NCI-H526 treated with DMSO at 0.1 percent for 48 hours (cell line): ENCODE measurements around the gene CCDC146.
"Not testable (repeated sequence)": the region's sequence is repeated elsewhere in the genome, so short reads cannot be mapped to it uniquely, and the experiment has no call there.

ENCODE experiments used
- DNase-seq: peaks from one replicate; lab custom pipeline; 2025; lab: John Stamatoyannopoulos, UW

CCDC146 gene

GRCh38 chr7:77247206-77247850, 124.9 kb downstream of the CCDC146 start:
- DNase-seq = peak; percentile 69

DNA sequence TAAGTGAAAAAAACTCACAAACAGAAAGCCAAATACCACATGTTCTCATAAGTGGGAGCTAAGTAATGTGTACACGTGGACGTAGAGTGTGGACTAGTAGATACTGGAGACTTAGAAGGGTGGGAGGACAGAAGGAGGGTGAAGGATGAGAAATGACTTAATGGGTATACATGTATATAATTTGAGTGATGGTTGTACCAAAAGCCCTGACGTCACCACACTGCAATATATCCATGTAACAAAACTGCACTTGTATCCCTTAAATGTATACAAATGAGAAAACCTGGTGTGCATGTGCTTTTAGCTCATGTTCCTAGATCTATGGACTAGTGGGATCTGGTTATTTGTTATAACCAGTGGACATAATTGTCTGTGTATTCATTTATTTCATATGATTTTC, 125.7 kb downstream of the CCDC146 start:
- no peak for DNase-seq

- DNase-seq = no peak
Observed at GRCh38 chr7:77252506-77252905, 130.1 kb downstream of the CCDC146 start.

DNA sequence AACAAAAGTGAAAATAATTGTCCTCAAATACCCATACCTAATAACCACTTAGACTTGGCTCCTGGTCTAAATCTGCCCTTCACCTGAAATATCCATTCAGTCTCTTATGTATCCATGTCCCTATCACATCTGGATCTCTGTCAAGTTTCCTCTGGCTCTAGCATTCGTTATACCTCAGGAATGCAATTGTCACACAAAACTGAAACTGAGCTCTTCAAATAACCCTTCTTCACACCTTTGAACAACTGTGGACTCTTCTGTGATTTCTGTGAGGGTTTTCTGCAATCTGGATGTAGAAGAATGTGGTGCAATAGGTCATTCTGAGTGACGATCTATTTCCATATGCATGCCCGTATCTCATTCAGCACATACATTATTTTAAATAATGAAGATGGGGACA, 130.7 kb downstream of the CCDC146 start:
- no peak for DNase-seq

DNA sequence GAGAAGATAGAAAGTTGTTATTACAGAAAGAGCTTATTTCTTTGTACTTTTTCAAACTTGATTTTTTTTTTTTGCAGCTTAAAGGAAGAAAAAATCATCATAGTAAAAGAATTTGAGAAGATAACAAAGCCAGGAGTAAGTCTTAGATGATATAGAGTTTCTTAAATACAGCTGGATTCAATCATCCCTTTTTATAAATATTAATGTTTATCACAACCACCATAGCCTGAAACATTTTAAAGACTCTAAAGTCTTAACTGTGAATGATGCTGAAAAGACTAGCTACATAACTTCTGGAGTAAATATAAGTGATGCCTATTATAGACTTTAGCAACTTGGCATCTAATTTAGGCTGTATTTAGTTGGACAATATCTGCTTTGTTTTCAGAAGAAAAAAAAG, 132.0 kb downstream of the CCDC146 start:
- DNase-seq = no peak

DNA sequence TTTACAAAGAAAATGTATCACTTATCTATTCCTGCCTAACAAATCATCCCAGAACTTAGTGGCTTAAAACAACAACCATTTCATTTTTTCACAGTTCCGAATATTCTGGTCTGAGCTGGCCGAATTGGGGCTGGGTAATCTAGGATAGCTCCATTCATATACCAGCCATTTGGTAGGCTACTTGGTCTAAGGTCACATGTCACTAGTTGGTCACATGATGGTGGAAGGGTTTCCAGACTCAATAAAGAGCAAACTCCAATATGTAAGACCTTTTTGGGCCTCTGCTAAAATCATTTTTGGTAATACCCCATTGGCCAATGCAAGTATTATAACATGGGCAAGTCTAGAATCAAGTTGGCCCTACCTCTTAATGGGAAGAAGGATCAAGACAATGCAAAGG, 132.5 kb downstream of the CCDC146 start:
- DNase-seq = no peak

DNA sequence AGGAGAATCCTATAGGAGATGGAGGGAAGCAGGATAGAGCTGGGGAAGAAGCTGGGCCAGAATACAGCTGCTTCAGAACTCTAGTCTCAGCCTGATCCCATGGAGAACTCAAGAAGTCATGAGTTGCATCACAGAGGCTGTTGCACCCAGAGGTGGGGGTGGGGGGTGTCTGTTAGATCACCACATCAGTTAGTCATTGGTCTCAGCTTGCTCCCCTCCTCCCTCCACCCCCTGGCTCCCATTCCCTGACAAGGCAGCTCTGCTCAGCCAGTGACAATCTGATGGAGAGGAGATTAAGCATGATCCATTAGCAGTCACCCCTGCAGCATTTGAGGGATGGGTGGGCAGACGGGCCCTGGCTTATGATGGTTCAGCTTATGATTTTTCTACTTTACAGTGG, 135.6 kb downstream of the CCDC146 start:
- no peak for DNase-seq

GRCh38 chr7:77258593-77258992, 136.2 kb downstream of the CCDC146 start:
- no peak for DNase-seq

DNA sequence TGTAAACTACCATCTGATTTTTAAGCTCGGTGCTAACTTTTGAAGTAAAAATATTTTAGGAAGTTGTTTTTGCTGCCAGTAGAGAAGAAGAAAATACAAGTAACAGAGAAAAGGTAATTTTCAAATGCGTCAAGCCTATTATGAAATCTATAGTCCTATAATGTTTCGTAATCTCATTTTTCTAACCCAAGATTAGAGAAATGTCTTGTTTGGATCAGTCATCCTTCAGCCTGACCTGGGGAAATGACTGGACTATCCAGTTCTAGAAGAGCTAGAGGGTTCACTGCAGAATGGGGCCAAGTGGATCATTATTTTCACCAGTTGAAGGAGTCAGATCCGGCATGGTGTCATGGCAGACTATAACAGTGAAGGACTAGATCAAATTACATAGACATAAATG, 139.9 kb downstream of the CCDC146 start:
- no peak for DNase-seq

- no peak for DNase-seq
Observed at GRCh38 chr7:77265666-77266065, 143.3 kb downstream of the CCDC146 start.

DNA sequence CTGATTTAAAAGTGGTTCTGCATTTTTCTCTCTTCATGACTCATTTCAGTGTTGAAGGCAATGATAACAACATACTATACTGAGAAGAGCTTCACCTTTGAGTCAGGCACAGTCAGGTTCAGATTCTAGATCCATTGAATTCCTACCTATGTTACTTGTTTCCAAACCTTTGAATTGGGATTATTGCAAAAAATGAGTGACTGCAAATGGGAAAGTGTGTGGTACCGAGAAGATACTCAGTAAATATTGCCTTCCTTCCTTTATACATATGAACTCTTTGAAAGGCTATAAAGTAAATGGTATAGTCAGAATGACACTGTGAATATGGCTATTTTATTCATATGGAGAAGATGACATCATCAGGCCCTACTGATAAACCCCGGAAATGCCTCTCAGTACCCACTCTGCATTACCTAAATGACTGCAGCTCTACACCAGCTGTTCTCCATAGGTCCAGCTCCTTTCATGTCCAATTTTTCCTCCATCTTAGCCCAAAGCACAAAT, 143.9 kb downstream of the CCDC146 start:
- DNase-seq = no peak

DNA sequence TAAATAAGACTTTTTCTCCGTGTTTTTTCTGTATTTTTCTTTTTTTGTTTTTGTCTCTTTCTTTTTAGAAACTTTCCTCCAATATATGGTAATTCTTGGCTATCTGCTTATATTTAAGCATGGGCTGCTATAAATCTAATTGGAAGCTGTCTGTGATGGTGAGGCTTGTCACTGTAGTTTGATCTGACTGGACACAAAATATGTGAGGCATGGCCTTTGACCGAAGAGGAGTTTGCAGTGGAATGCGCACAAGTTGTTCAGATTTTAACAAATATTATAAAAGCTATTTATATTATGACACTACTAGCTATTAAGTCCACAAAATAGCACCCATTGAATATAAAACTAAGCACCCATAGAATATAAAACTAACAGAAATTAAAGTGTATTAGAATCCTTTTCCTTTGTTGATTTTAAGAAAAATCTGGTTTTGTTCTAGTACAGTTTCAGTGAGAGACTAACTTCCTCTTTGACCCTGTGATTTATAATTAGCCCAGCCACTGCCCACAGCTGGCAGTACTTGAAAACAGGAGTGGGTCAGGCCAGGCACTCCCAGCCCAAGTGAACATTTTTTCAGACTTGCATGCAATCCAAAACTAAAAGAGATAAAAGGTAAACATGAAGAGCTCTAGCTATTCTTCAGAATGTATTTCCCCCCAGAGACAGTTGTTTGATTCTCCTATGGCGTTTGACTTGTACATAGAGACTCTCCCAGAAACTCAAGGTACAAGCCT, 147.1 kb downstream of the CCDC146 start:
- DNase-seq = no peak

DNA sequence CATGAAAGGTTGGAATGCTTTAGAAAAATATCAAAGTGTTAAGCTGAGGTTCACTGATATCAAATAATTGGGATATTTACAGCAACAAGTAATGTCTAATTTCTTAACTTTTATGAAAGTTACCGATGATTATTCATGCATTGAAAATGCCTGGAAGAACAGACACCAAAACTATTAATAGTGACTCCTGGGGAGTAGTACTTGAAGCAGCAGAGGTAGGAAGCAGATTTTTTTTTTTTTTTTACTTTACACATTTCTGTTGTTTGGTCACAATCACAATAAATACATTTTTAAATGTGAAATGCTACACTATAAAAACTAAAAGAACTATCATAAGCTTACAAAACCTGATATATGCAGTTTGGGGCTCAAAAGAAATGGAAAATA, 147.7 kb downstream of the CCDC146 start:
- no peak for DNase-seq

GRCh38 chr7:77271766-77272165, 149.4 kb downstream of the CCDC146 start:
- no peak for DNase-seq

DNA sequence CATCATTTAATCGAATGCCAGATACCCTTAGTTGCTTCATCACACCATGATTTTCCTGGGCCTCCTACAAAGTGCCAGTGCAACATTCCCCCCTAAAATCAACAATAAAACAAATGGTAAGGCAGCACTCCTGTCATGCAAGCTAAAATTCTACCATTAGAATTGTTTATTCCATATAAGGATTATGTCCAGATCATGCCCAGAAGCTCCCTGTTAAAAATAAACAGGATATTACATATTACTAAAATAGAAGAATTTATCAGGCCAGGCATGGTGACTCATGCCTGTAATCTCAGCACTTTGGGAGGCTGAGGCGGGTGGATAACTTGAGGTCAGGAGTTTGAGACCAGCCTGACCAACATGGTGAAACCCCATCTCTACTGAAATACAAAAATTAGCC, 153.2 kb downstream of the CCDC146 start:
- not testable (repeated sequence) for DNase-seq

GRCh38 chr7:77276120-77276519, 153.7 kb downstream of the CCDC146 start:
- DNase-seq = no peak

DNA sequence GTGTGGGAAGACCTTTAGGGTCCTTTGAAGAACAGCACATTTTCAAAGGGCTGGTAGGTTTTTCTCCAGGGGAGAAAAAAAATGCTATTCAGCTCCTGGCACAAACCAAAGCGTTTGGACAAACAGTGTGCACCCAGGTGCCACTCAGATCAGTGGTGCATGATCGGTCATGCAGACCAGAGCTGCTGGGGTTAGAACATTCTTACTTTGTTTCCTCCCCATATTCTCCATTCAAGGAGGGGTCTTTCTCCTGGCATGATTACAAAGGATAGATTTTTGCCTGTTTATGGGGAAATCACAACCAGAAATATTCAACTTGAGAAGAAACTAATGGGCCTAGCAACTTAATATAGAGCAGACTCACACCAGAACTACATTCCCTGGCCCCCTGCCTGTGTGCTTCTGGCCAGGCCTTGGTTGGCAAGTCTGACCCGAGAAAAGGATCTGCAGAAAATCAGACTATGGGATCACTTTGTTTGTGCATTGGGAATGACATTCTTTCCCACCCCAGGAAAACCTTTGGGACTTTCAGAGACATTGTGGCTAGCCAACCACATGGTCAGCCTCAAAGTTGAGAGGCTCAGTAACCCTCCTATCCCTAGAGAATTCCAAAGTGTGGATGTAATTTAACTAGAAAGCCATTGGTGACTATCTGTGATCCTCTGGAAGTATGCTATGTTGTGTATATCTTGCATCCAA, 159.5 kb downstream of the CCDC146 start:
- DNase-seq = no peak

DNA sequence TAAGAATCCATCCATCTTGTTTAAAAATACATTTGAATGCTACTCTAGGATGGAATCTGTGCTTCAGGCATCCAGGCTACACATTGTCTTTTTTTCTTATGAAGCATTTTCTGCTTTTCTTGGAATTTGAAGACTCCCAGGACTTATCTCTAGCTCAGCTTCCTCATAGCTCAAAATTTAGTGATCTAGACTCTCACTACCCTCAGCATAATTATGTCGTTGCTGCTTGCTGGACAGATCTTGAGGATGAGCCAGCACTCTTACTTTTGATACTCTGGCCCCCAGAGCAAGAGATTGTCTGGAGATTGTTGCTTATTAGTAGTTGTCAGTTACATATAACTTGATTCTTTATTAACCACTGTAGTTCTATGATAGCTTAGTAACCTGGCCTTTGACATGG, 160.5 kb downstream of the CCDC146 start:
- no peak for DNase-seq

- peak; percentile 16 for DNase-seq
Observed at GRCh38 chr7:77284005-77284404, 161.6 kb downstream of the CCDC146 start.

GRCh38 chr7:77284616-77285015, 162.2 kb downstream of the CCDC146 start:
- DNase-seq = no peak

GRCh38 chr7:77288676-77289320, 166.4 kb downstream of the CCDC146 start:
- no peak for DNase-seq

GRCh38 chr7:77289387-77289786, 167.0 kb downstream of the CCDC146 start:
- no peak for DNase-seq

DNA sequence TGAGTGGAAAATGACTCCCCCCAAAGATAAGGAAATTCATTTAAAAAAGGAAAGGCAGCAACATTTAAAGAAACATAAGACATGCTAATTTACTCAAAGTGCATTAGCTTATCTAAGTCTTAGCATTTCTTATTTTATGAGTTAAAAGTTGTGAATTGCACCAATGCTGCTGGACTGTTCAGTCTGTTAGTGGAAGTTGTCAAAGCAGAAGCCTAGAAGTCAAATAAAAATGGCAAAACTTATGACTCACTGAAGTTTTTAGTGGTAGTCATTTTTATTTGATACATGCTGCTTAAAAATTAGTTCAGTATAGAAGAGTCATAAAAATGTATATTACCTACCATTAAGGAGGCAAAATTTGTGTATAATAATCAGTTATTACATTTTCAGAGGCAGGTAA, 168.0 kb downstream of the CCDC146 start:
- DNase-seq = no peak
